ENCODE results near the gene ZNF500.

Gene ZNF500

GRCh38 chr16:4700997-4701743 lies 65.8 kb downstream of the ZNF500 start:
- DNase-seq = no peak

GRCh38 chr16:4700380-4700996 lies 66.5 kb downstream of the ZNF500 start:
- no peak for DNase-seq

- no peak for DNase-seq
Observed at GRCh38 chr16:4699046-4699556, 67.9 kb downstream of the ZNF500 start.

GRCh38 chr16:4698321-4699045 lies 68.5 kb downstream of the ZNF500 start:
- DNase-seq = no peak
